Osteoblast (primary cell): ENCODE results near the gene GNG14. TPM values are rescaled to one million over a fixed set of nuclear protein-coding genes. Genes with fewer than 3 reads are reported as not detected.

Experiments
- DNase-seq: peaks from one replicate; pipeline ENCODE4 v3.0.0; 2011; ENCODE audit warnings: low spot score, mixed read lengths; ENCODE audit not compliant: insufficient read length; ENCODE audit errors: missing footprints
- H2AFZ ChIP-seq: 2 replicates; pipeline ENCODE4 v1.6.0; 2011; ENCODE audit warnings: mild to moderate bottlenecking, low read length
- H3K27ac ChIP-seq: 2 replicates; pipeline ENCODE4 v1.5.1; 2011; ENCODE audit warnings: mild to moderate bottlenecking, low read depth, low read length, moderate library complexity
- H3K27me3 ChIP-seq: 2 replicates; pipeline ENCODE4 v1.6.0; 2012; ENCODE audit warnings: mild to moderate bottlenecking, control low read depth, inconsistent platforms, low read length, moderate library complexity; ENCODE audit not compliant: insufficient read depth
- H3K36me3 ChIP-seq: 2 replicates; pipeline ENCODE4 v1.5.1; 2011; ENCODE audit warnings: mild to moderate bottlenecking, low read length, control low read depth, moderate library complexity; ENCODE audit not compliant: insufficient read depth
- H3K4me1 ChIP-seq: 2 replicates; pipeline ENCODE4 v1.5.1; 2011; ENCODE audit warnings: mild to moderate bottlenecking, low read length, control low read depth, moderate library complexity; ENCODE audit not compliant: insufficient read depth
- H3K4me2 ChIP-seq: 2 replicates; pipeline ENCODE4 v1.6.0; 2011; ENCODE audit warnings: mild to moderate bottlenecking, low read length; ENCODE audit not compliant: insufficient read depth
- H3K4me3 ChIP-seq: fragments of 200-600 bp; sonication (generic); 3 replicates; pipeline ENCODE4 v1.5.1; 2012; ENCODE audit warnings: mild to moderate bottlenecking, low read length, inconsistent platforms; ENCODE audit not compliant: insufficient read depth
- H3K79me2 ChIP-seq: 2 replicates; pipeline ENCODE4 v1.6.0; 2012; ENCODE audit warnings: mild to moderate bottlenecking, low read length, control low read depth, inconsistent platforms; ENCODE audit not compliant: insufficient read depth
- H3K9me3 ChIP-seq: 2 replicates; pipeline ENCODE4 v1.5.1; 2011; ENCODE audit warnings: low read depth, low read length, control low read depth
- H4K20me1 ChIP-seq: 2 replicates; pipeline ENCODE4 v1.6.0; 2012; ENCODE audit warnings: mild to moderate bottlenecking, low read length, control low read depth; ENCODE audit not compliant: insufficient read depth
- CTCF ChIP-seq: IDR thresholded peaks from 2 replicates; pipeline ENCODE4 v1.5.1; 2011; ENCODE audit warnings: mild to moderate bottlenecking, low read depth, low read length, moderate library complexity; ENCODE audit errors: extremely low read depth
- total RNA-seq: library from RNA; depleted of rRNA; stranded (reverse); fragments of >200 nt; gene quantifications from 2 replicates; pipeline ENCODE4 v1.2.3, GENCODE V29; 2012

Gene GNG14
- total RNA-seq, 1 donor: not detected

DNA sequence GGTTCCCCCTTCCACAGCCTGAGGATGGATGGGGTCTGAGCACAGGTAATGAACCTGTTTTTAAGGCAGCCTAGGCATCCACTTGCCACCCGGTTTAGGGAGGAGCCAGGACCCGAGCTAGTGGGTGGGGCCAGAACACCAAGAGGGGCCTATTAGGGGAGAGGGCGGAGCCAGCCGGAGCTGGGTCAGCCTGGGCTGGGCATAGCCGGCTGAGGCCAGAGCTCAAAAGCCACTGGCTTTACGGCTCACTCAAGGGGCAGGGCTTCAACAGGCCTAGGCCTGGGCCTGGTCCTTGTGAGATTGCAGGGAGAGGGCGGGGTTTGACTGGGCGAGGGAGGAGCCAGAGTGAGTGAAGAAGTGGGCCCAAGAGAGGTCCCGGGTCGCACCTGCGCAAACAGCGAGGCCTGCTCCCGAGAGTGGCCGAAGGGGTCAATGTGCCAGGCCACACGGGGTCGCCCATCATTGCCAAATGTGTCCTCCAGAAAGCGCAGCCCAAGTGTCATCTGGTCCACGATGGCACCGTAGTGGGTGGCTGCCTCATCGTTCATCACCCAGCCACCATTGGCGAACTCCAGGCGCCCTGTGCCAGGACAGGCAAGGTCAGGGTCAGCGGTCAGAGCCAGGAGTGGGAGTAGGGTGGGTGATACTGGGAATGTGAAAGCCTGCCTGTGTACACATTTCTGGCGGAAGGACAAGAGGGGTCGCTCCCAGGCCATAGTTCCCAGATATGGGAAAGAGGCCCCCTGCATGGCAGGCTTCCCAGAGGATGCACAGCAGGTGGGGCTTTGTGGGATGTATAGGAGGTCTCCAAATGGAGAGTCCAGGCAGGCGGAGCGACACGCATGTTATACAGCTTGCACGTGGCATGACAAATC is 23.2 kb upstream of the GNG14 start:
- TF ChIP-seq CTCF: no peak
- Histone ChIP-seq H3K4me1 (peaks cover 24% of the 10 kb centered on the region), H2AFZ (no peak overlapping the region), H3K4me2 (no peak overlapping the region), H3K79me2 (peaks cover 37% of the 10 kb centered on the region), H3K9me3 (no peaks in the 10 kb centered on the region), H3K36me3 (peaks cover 23% of the 10 kb centered on the region), H3K4me3 (no peak overlapping the region), H3K27ac (no peak overlapping the region), H3K27me3 (no peaks in the 10 kb centered on the region), H4K20me1 (no peaks in the 10 kb centered on the region)
- peak; percentile 73 for DNase-seq

DNA sequence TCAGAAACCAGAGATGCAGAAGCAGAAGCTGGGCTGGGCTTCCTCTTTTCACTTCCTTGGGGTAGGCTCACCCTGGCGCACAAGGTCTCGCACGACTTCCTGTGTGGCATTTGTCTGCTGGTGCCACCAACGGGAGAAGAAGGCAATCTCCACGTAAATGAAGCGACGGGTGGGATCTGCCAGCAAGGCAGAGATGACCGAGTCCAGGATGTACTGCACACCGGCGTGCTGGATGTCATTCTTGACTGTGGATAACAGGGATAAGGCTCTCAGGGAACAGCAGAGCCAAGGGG is 22.6 kb upstream of the GNG14 start:
- TF ChIP-seq CTCF: no peak
- Histone ChIP-seq H3K4me2 (no peak overlapping the region), H3K4me1 (peaks cover 28% of the 10 kb centered on the region), H3K36me3 (peaks cover 23% of the 10 kb centered on the region), H3K79me2 (peaks cover 41% of the 10 kb centered on the region), H3K27me3 (no peaks in the 10 kb centered on the region), H2AFZ (no peak overlapping the region), H3K27ac (no peak overlapping the region), H4K20me1 (no peaks in the 10 kb centered on the region), H3K4me3 (no peak overlapping the region), H3K9me3 (no peaks in the 10 kb centered on the region)
- DNase-seq: no peak

GRCh38 chr19:12665671-12666264 is 22.0 kb upstream of the GNG14 start:
- H3K9me3 ChIP-seq: no peaks in the 10 kb centered on the region
- H2AFZ ChIP-seq: peak overlapping the region; percentile 81
- H3K4me3 ChIP-seq: peak overlapping the region; percentile 88
- H4K20me1 ChIP-seq: no peaks in the 10 kb centered on the region
- H3K27ac ChIP-seq: no peak overlapping the region
- no peaks in the 10 kb centered on the region for H3K27me3 ChIP-seq
- no peak for TF ChIP-seq CTCF
- peak overlapping the region; percentile 100 for H3K4me2 ChIP-seq
- H3K36me3 ChIP-seq: peaks cover 23% of the 10 kb centered on the region
- peak; percentile 86 for DNase-seq
- peaks cover 33% of the 10 kb centered on the region for H3K4me1 ChIP-seq
- peaks cover 47% of the 10 kb centered on the region for H3K79me2 ChIP-seq
